Ovary (tissue), 9 donors: ENCODE measurements around the gene UMAD1. TPM values are rescaled to one million over a fixed set of nuclear protein-coding genes. Genes with fewer than 3 reads are reported as not detected.
"Not testable (repeated sequence)": the region's sequence is repeated elsewhere in the genome, so short reads cannot be mapped to it uniquely, and the experiment has no call there.

Experiments used
- DNase-seq, 5 donors: peaks; one replicate each; pipeline ENCODE4 v3.0.0-alpha.2; 2019 to 2020
- H3K27ac ChIP-seq, 2 donors: fragments of 200-600 bp; one replicate each; pipeline versions ENCODE4 v1.5.1 to v1.8.0; 2019 to 2022
- H3K27me3 ChIP-seq: fragments of 200-600 bp; one replicate; pipeline ENCODE4 v1.8.0; 2022
- H3K36me3 ChIP-seq: fragments of 200-600 bp; sonication (generic); one replicate; pipeline ENCODE4 v1.5.1; 2019
- H3K4me1 ChIP-seq: one replicate; pipeline ENCODE4 v1.8.1; 2013; ENCODE audit warnings: mild to moderate bottlenecking, moderate library complexity; ENCODE audit not compliant: insufficient read depth
- H3K4me3 ChIP-seq: fragments of 200-600 bp; sonication (generic); one replicate; pipeline ENCODE4 v1.5.1; 2017
- H3K9me3 ChIP-seq, 2 donors: fragments of 200-600 bp in 1 of 2; sonication (generic) in 1 of 2; one replicate each; pipeline versions ENCODE4 v1.5.1 to v1.8.1; 2013 to 2019; ENCODE audit warnings: mild to moderate bottlenecking in 1 of 2, moderate library complexity in 1 of 2
- CTCF ChIP-seq, 3 donors: fragments of 450-650 bp in 2 of 3; fragments of 200-600 bp in 1 of 3; IDR thresholded peaks; one replicate each; pipeline versions ENCODE4 v1.5.1 to v1.8.0; 2016 to 2022; ENCODE audit warnings: antibody characterized with exemption in 3 of 3, mild to moderate bottlenecking in 1 of 3
- EP300 ChIP-seq: sonication (generic); formaldehyde crosslinking; IDR thresholded peaks from one replicate; pipeline ENCODE4 v1.6.1; 2017; ENCODE audit warnings: antibody characterized with exemption
- POLR2A ChIP-seq: fragments of 450-650 bp; IDR thresholded peaks from one replicate; pipeline ENCODE4 v1.6.1; 2017; ENCODE audit warnings: antibody characterized with exemption, mild to moderate bottlenecking, moderate library complexity
- WGBS, 3 donors: extraction: QIAGEN DNeasy Blood & Tissue Kit in 1 of 3; methylation state at CpG; one replicate each; pipeline versions ENCODE4 v1.1.5 to v1.1.7; 2013 to 2017; 5-methylcytosine and 5-hydroxymethylcytosine counted together
- intact Hi-C, 4 donors: fragments of 100-400 bp; cut with DNase I; formaldehyde crosslinking; loops; one replicate each; pipeline versions ENCODE4 v1.11.0 to v1.15.1; 2022 to 2023
- polyA plus RNA-seq, 2 donors: library from polyadenylated mRNA; stranded (reverse); fragments of 200-250 nt in 1 of 2; fragments of 350-450 nt in 1 of 2; fragmentation: Illumina TruSeq in 1 of 2; extraction: RNeasy Lipid Tissue Mini Kit (QIAGEN cat#74804) in 1 of 2; gene quantifications; one replicate each; pipeline ENCODE4 v1.2.3, GENCODE V29; 2013 to 2014
- total RNA-seq, 7 donors: library from RNA; depleted of rRNA in 2 of 7; stranded (reverse); fragments of >200 nt in 2 of 7; fragmentation: NEBNext Ultra II Directional in 3 of 7; extraction: Animal tissue kit (Norgen Biotek cat#: 25700) in 3 of 7; gene quantifications; one replicate each; pipeline versions ENCODE4 v1.1.0 to v1.2.4, GENCODE V29; 2016 to 2023
- donor health status: DM: no; HTN: no; CAD: no; lungs with moderate emphysema.
- donor health status: DM: no; HTN: no; CAD: no.
- donor health status: Bipolar disorder and iron deficiency.
- donor health status: DM: yes; HTN: yes; CAD: no.
- donor health status: DM: no; HTN: no; CAD: no.
- donor health status: DM: yes; HTN: yes; CAD: no.

UMAD1 gene
- total and polyA plus RNA-seq, 9 donors: 10.4 to 19.1 (median 16.2) TPM

- no peak for DNase-seq
- 92 to 95% (median 94%) methylated on average over 3 of the region's 3 CpGs for WGBS, 3 donors
- Histone ChIP-seq H3K27ac (no peak overlapping the region), H3K4me1 (no peaks in the 10 kb centered on the region), H3K36me3 (no peaks in the 10 kb centered on the region), H3K9me3 (no peaks in the 10 kb centered on the region), H3K27me3 (no peaks in the 10 kb centered on the region), H3K4me3 (no peak overlapping the region)
- TF ChIP-seq CTCF (IDR thresholded peaks at IDR 0.05) (no peak), EP300 (no peak), POLR2A (no peak)
- intact Hi-C loops: no loop called here
Measured at GRCh38 chr7:7821517-7821916, 181.0 kb downstream of the UMAD1 start.

GRCh38 chr7:7825294-7825693, 184.7 kb downstream of the UMAD1 start:
- H3K4me3 ChIP-seq, H3K4me1 ChIP-seq, H3K27ac ChIP-seq, DNase-seq, H3K36me3 ChIP-seq, intact Hi-C loops, H3K9me3 ChIP-seq, H3K27me3 ChIP-seq: not testable (repeated sequence)

- Histone ChIP-seq H3K4me1 (no peaks in the 10 kb centered on the region), H3K27me3 (no peaks in the 10 kb centered on the region), H3K36me3 (no peaks in the 10 kb centered on the region), H3K9me3 (no peaks in the 10 kb centered on the region), H3K27ac (no peak overlapping the region), H3K4me3 (no peak overlapping the region)
- intact Hi-C loops: no loop called here
- WGBS, 3 donors: 94 to 99% (median 98%) methylated on average over 2 of the region's 2 CpGs
- no peak for DNase-seq
- no peak for TF ChIP-seq EP300
- no peak for TF ChIP-seq POLR2A
- TF ChIP-seq CTCF (IDR thresholded peaks at IDR 0.05): no peak
Measured at GRCh38 chr7:7829667-7830066, 189.1 kb downstream of the UMAD1 start.

GRCh38 chr7:7830122-7830878, 189.7 kb downstream of the UMAD1 start:
- TF ChIP-seq EP300 (no peak), POLR2A (no peak), CTCF (IDR thresholded peaks at IDR 0.05) (no peak)
- no peaks in the 10 kb centered on the region for H3K4me1 ChIP-seq
- 61 to 81% (median 67%) methylated on average over 6 to 7 of the region's 7 CpGs for WGBS, 3 donors
- intact Hi-C loops: no loop called here
- H3K4me3 ChIP-seq: no peak overlapping the region
- H3K36me3 ChIP-seq: no peaks in the 10 kb centered on the region
- H3K27ac ChIP-seq: no peak overlapping the region
- H3K27me3 ChIP-seq: no peaks in the 10 kb centered on the region
- no peak for DNase-seq
- no peaks in the 10 kb centered on the region for H3K9me3 ChIP-seq

GRCh38 chr7:7832518-7832917, 192.0 kb downstream of the UMAD1 start:
- Histone ChIP-seq H3K27ac (no peak overlapping the region), H3K4me3 (no peak overlapping the region), H3K4me1 (no peaks in the 10 kb centered on the region), H3K9me3 (no peaks in the 10 kb centered on the region), H3K36me3 (no peaks in the 10 kb centered on the region), H3K27me3 (no peaks in the 10 kb centered on the region)
- intact Hi-C loops: no loop called here
- no peak for TF ChIP-seq EP300
- no peak for TF ChIP-seq POLR2A
- TF ChIP-seq CTCF (IDR thresholded peaks at IDR 0.05): no peak
- 77 to 93% (median 78%) methylated on average over 5 of the region's 5 CpGs for WGBS, 3 donors
- DNase-seq: no peak
